Measurements from ENCODE around the gene LCN10.
A peak's percentile ranks its signal among the peaks of the same experiment; 100 is the strongest.
"Not testable (repeated sequence)": the region's sequence is repeated elsewhere in the genome, so short reads cannot be mapped to it uniquely, and the experiment has no call there.

LCN10 gene

DNA sequence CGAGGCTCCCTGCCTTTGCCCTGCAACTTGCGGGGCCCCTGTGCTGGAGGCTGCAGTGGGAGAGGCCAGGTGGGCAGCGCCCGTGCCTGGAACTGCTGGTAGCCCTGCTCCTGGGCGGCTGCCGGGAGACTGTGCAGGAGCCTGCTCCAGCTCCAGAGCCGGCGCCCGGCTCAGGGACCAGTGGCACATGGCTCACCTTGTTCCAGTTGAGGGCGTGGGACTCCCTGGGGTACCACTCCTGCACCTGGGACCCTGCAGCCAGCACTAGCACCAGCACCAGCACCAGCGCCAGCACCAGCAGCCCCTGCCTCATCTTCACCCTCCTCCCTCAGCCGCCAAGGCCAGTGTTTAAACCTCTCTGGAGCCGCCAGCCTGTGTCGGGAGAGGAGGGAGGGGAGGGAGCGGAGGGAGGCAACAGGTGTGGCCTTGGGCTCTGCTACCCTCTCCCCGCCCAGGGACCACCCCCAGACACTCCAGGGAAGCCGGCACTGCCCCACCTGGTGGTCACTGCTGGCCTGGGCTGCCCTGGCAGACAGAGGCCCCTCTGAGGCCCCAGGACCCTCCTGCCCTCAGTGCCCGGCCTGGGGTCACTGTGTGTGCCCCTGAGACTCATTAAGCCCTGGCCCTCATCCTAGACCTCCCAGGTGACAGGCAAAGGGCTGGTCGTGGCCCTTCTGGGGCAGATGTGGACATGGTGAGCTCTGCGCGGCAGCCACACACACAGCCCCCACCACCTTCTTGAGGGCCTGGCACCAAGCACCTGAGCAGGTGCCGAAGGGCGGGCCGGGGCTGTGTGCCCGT, at the start of gene LCN10:
LCN10 (minus strand) TSS at position 350 of the 801 bp plus-strand sequence; CDS start at position 313, 37 bp downstream.
- Histone ChIP-seq H3K9me3 (ENCODE audit: insufficient read depth, low read length) (no peaks in the 10 kb centered on the region), H3K4me1 (ENCODE audit: insufficient read depth, insufficient read length) (peaks cover 21% of the 10 kb centered on the region), H3K9ac (ENCODE audit: insufficient read length, low read depth) (peak within 1 kb of the TSS; percentile 21), H3K36me3 (ENCODE audit: insufficient read depth, insufficient read length, low read length) (no peaks in the 10 kb centered on the region), H3K4me3 (ENCODE audit: insufficient read length, low read depth) (peak within 1 kb of the TSS; percentile 8), H3K27me3 (ENCODE audit: insufficient read depth, insufficient read length) (peaks cover 4% of the 10 kb centered on the region)
- DNase-seq (ENCODE audit: low read depth, low spot score): no peak
- TF ChIP-seq SUZ12 (IDR thresholded peaks at IDR 0.05; ENCODE audit: extremely low read depth, insufficient read depth, insufficient read length): no peak
- no peak for TF ChIP-seq ZNF274 (IDR thresholded peaks at IDR 0.05; ENCODE audit: low read depth, low read length)
- no peak for TF ChIP-seq YY1 (IDR thresholded peaks at IDR 0.05; ENCODE audit: insufficient read depth, insufficient read length)

DNA sequence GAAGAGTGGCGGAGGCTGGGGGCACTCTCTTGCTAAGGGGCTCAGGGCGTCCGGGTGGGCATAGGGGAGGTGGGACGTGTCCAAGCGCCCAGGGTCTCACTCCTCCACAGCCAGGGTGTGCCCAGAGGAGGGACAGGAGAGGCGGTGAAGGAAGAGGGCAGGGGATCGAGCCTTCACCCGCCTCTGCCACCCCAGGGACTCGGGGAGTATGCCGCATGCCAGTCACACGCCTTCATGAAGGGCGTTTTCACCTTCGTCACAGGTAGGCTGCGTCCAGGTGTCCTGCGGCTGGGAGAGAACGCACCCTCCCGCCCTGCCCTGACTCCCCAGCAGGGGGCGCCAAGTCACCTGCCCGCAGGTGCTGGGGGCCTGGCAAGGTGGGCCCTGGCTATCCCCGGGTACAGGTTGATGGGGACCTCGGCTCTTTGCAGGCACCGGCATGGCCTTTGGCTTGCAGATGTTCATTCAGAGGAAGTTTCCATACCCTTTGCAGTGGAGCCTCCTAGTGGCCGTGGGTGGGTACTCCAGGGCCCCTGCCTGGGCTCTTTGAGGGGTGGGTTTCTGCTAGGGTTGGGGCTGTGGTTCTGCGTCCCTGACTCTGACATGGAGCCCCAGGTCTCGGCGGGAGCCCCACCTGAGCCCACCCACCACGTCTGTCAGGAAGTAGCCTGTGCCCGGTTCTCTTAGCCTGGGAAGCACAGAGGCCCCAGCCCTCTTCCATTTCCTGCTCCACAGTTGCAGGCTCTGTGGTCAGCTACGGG, 49.0 kb upstream of the LCN10 start:
- Histone ChIP-seq H3K27me3 (ENCODE audit: insufficient read depth, insufficient read length) (peaks cover 8% of the 10 kb centered on the region), H3K36me3 (ENCODE audit: insufficient read depth, insufficient read length, low read length) (peaks cover 26% of the 10 kb centered on the region), H3K4me1 (ENCODE audit: insufficient read depth, insufficient read length) (peaks cover 17% of the 10 kb centered on the region), H3K9me3 (ENCODE audit: insufficient read depth, low read length) (no peaks in the 10 kb centered on the region), H3K9ac (ENCODE audit: insufficient read length, low read depth) (peak overlapping the region; percentile 91), H3K4me3 (ENCODE audit: insufficient read length, low read depth) (peak overlapping the region; percentile 94)
- DNase-seq (ENCODE audit: low read depth, low spot score): no peak
- no peak for TF ChIP-seq YY1 (IDR thresholded peaks at IDR 0.05; ENCODE audit: insufficient read depth, insufficient read length)
- no peak for TF ChIP-seq ZNF274 (IDR thresholded peaks at IDR 0.05; ENCODE audit: low read depth, low read length)
- no peak for TF ChIP-seq SUZ12 (IDR thresholded peaks at IDR 0.05; ENCODE audit: extremely low read depth, insufficient read depth, insufficient read length)

DNA sequence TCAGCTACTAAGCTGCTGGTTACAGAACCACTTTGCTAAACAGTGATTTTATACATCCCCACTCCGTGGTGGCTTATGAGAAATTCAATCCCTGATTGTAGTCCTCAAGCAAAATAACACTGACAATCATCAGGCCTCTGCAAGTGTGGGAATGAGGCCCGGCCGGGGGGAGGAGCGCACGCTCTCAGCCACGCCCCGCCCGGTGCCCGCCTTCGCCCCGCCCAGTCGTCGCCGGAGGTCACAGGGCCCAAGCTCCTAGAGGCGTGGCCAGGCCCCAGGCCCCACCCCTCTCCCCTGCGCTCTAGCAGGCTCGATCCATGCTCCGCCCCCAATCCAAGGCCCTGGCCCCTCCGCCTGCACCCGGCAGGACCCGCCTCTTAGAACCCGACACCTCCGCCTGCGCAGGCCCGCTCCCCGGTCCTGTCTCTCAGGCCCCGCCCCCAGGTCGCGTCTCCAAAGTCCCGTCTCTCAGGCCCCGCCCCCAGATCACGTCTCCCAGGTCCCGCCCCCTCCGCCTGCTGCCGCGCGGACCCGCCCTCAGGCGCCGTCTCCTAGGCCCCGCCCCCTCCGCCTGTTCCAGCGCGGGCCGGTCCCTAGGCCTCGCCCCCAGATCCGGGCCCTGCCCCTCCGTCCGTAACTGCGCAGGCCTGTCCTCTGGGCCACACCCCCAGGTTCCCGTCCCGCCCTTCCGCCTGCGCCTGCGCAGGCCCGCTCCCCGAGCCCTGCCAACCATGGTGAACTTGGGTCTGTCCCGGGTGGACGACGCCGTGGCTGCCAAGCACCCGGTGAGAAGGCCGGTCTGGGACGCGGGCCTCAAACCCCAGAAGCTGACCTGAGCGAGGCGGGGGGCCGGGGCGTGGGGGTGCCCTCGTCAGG, 48.1 kb upstream of the LCN10 start, which contains the start of gene TMEM141:
TMEM141 (plus strand) TSS at position 705 of the 876 bp plus-strand sequence; CDS start at position 732, 27 bp downstream.
- Histone ChIP-seq H3K4me1 (ENCODE audit: insufficient read depth, insufficient read length) (peaks cover 13% of the 10 kb centered on the region), H3K9ac (ENCODE audit: insufficient read length, low read depth) (peak within 1 kb of the TSS; percentile 91), H3K27me3 (ENCODE audit: insufficient read depth, insufficient read length) (peaks cover 8% of the 10 kb centered on the region), H3K36me3 (ENCODE audit: insufficient read depth, insufficient read length, low read length) (peaks cover 26% of the 10 kb centered on the region), H3K9me3 (ENCODE audit: insufficient read depth, low read length) (no peaks in the 10 kb centered on the region), H3K4me3 (ENCODE audit: insufficient read length, low read depth) (peak within 1 kb of the TSS; percentile 94)
- TF ChIP-seq ZNF274 (IDR thresholded peaks at IDR 0.05; ENCODE audit: low read depth, low read length): no peak
- no peak for TF ChIP-seq SUZ12 (IDR thresholded peaks at IDR 0.05; ENCODE audit: extremely low read depth, insufficient read depth, insufficient read length)
- no peak for TF ChIP-seq YY1 (IDR thresholded peaks at IDR 0.05; ENCODE audit: insufficient read depth, insufficient read length)
- peak; percentile 99 for DNase-seq (ENCODE audit: low read depth, low spot score)

DNA sequence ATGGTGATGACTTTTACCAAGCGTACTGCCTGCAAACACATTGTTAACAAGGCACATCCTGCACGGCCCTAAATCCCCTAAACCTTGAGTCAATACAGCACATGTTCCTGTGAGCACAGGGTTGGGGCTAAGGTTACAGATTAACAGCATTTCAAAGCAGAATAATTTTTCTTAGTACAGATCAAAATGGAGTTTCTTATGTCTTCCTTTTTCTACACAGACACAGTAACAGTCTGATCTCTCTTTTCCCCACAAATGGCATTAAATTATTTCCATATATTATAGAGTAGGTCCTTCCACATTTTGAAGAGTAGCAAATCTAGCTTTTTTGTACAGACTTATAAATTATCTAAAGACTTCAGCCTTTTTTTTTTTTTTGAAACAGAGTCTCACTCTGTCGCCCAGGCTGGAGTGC, 46.8 kb upstream of the LCN10 start:
- no peak for DNase-seq (ENCODE audit: low read depth, low spot score)
- no peak overlapping the region for H3K9ac ChIP-seq (ENCODE audit: insufficient read length, low read depth)
- TF ChIP-seq YY1 (IDR thresholded peaks at IDR 0.05; ENCODE audit: insufficient read depth, insufficient read length) (no peak), SUZ12 (IDR thresholded peaks at IDR 0.05; ENCODE audit: extremely low read depth, insufficient read depth, insufficient read length) (no peak), ZNF274 (IDR thresholded peaks at IDR 0.05; ENCODE audit: low read depth, low read length) (no peak)
- H3K4me1 ChIP-seq (ENCODE audit: insufficient read depth, insufficient read length): peaks cover 9% of the 10 kb centered on the region
- peaks cover 23% of the 10 kb centered on the region for H3K36me3 ChIP-seq (ENCODE audit: insufficient read depth, insufficient read length, low read length)
- no peaks in the 10 kb centered on the region for H3K9me3 ChIP-seq (ENCODE audit: insufficient read depth, low read length)
- no peak overlapping the region for H3K4me3 ChIP-seq (ENCODE audit: insufficient read length, low read depth)
- peaks cover 8% of the 10 kb centered on the region for H3K27me3 ChIP-seq (ENCODE audit: insufficient read depth, insufficient read length)

DNA sequence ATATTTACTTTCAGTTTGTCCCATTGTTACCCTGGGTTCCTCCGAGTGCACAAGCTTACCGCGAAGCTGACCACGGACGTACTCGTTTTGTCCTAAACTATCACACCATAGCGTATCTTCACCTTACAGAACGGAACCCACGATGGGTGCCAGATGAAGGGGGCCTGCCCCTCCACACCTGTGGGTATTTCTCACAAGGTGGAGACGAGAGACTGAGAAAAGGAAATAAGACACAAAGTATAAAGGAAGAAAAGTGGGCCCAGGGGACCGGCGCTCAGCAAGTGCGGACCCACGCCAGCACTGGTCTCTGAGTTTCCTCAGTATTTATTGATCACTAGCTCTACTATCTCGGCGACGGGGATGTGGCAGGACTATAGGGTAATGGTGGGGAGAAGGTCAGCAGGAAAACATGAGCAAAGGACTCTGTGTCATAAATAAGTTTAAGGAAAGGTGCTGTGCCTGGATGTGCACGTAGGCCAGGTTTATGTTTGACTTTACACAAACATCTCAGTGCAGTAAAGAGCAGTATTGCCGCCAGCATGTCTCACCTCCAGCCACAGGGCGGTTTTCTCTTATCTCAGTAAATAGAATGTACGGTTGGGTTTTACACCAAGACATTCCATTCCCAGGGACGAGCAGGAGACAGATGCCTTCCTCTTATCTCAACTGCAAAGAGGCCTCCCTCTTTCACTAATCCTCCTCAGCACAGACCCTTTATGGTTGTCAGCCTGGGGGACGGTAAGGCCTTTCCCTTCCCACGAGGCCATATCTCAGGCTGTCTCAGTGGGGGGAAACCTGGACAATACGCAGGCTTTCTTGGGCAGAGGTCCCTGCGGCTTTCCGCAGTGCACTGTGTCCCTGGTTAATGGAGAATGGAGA, 46.1 kb upstream of the LCN10 start:
- DNase-seq (ENCODE audit: low read depth, low spot score); H3K9me3 ChIP-seq (ENCODE audit: insufficient read depth, low read length); H3K4me1 ChIP-seq (ENCODE audit: insufficient read depth, insufficient read length); H3K27me3 ChIP-seq (ENCODE audit: insufficient read depth, insufficient read length); H3K9ac ChIP-seq (ENCODE audit: insufficient read length, low read depth); H3K4me3 ChIP-seq (ENCODE audit: insufficient read length, low read depth): not testable (repeated sequence)
- peaks cover 20% of the 10 kb centered on the region for H3K36me3 ChIP-seq (ENCODE audit: insufficient read depth, insufficient read length, low read length)

DNA sequence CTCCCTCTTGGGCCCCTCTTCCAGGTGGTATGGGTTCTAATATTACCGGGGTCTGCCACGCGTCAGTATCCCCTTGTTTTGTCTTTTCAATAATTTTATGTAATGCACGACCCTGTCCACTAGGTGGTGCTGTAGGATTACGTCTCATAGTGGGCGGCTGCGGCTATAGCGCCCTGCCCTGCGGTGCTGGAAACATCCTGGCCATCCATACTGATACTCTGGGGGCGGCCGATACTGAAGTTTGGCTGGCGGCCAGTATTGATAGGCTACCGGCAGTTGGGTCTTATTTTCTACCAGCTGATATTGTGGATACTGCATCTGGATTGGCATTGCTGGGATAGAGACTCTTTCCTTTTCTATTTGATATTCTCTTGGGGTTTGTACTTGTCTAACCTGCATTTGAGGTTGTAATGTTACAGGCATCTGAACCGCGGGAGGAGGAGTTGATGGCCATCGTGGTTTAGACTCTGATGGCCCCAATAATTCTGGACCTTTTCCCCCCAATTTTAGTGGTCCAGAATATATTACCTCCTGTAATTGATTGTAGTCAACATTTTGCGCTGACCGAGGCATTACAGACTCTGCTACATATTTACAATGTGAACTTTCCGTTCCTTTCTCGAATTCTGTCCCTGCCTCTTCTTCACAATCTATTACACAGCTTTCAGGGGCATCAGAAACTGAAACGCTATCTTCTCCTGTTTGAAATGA, 45.1 kb upstream of the LCN10 start:
- Histone ChIP-seq H3K9me3 (ENCODE audit: insufficient read depth, low read length) (no peaks in the 10 kb centered on the region), H3K9ac (ENCODE audit: insufficient read length, low read depth) (no peak overlapping the region), H3K4me3 (ENCODE audit: insufficient read length, low read depth) (no peak overlapping the region), H3K27me3 (ENCODE audit: insufficient read depth, insufficient read length) (peaks cover 8% of the 10 kb centered on the region), H3K36me3 (ENCODE audit: insufficient read depth, insufficient read length, low read length) (peaks cover 9% of the 10 kb centered on the region), H3K4me1 (ENCODE audit: insufficient read depth, insufficient read length) (peaks cover 5% of the 10 kb centered on the region)
- TF ChIP-seq SUZ12 (IDR thresholded peaks at IDR 0.05; ENCODE audit: extremely low read depth, insufficient read depth, insufficient read length): no peak
- peak; percentile 65 for DNase-seq (ENCODE audit: low read depth, low spot score)

DNA sequence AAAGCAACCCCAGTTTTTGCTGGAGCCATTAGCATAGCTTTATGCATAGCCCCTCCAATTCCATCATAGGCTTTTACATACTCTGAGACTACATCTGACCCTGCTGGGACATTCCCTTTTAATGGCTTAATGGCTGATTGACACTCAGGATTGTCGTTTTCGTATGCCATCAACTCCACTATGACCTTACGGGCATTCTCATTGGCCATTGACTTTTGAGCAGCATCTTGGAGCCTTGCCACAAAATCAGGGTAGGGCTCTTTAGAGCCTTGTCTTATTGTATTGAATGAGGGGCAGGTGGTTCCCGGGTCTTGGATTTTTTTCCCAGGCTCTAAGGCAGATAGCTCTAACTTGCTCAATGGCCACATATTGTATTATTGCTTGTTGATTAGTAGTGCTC, 44.2 kb upstream of the LCN10 start:
- not testable (repeated sequence) for H3K36me3 ChIP-seq (ENCODE audit: insufficient read depth, insufficient read length, low read length); DNase-seq (ENCODE audit: low read depth, low spot score); H3K9me3 ChIP-seq (ENCODE audit: insufficient read depth, low read length); H3K27me3 ChIP-seq (ENCODE audit: insufficient read depth, insufficient read length); H3K4me1 ChIP-seq (ENCODE audit: insufficient read depth, insufficient read length); H3K9ac ChIP-seq (ENCODE audit: insufficient read length, low read depth); H3K4me3 ChIP-seq (ENCODE audit: insufficient read length, low read depth)

Data from NT2/D1 (cell line).